HepG2 (cell line): Measurements from ENCODE around the gene POLE3. TPM values are rescaled to one million over a fixed set of nuclear protein-coding genes. Genes with fewer than 3 reads are reported as not detected.

Experiments used
- AGO1 ChIP-seq: fragments of 200-400 bp; formaldehyde crosslinking; IDR thresholded peaks from 2 replicates; pipeline ENCODE4 v1.6.1; 2017; ENCODE audit warnings: mild to moderate bottlenecking, low read depth, low read length, moderate library complexity; ENCODE audit not compliant: poor library complexity, severe bottlenecking
- CEBPG ChIP-seq: IDR thresholded peaks from 2 replicates; pipeline ENCODE4 v1.6.1; 2016
- ETV6 ChIP-seq: sonication (generic); formaldehyde crosslinking; conservative IDR thresholded peaks from 2 replicates; pipeline ENCODE4 v1.4.0; 2020; ENCODE audit warnings: missing genetic modification reagents
- FOSL2 ChIP-seq: sonication (generic); formaldehyde crosslinking; IDR thresholded peaks from 2 replicates; pipeline ENCODE4 v1.4.0; 2020; ENCODE audit warnings: missing genetic modification reagents
- GFI1 ChIP-seq: sonication (generic); formaldehyde crosslinking; IDR thresholded peaks from 2 replicates; pipeline ENCODE4 v1.5.0; 2020; ENCODE audit warnings: missing genetic modification reagents, mild to moderate bottlenecking, borderline replicate concordance
- HES4 ChIP-seq: sonication (generic); formaldehyde crosslinking; IDR thresholded peaks from 2 replicates; pipeline ENCODE4 v1.9.0; 2021; ENCODE audit warnings: mild to moderate bottlenecking, missing genetic modification reagents, borderline replicate concordance
- KAT7 ChIP-seq: IDR thresholded peaks from 2 replicates; pipeline ENCODE4 v1.6.1; 2018; ENCODE audit warnings: borderline replicate concordance, missing compliant biosample characterization
- NR2F6 ChIP-seq, 2 experiments: IDR thresholded peaks; 2 replicates each; pipeline ENCODE4 v1.6.1; 2016; ENCODE audit warnings: antibody characterized with exemption in 1 of 2, mild to moderate bottlenecking in 1 of 2
- RNF2 ChIP-seq: fragments of 450-650 bp; conservative IDR thresholded peaks from 2 replicates; pipeline ENCODE4 v1.6.1; 2016; ENCODE audit warnings: low read depth
- SATB2 ChIP-seq: sonication (generic); formaldehyde crosslinking; IDR thresholded peaks from 2 replicates; pipeline ENCODE4 v1.5.0; 2020; ENCODE audit warnings: missing genetic modification reagents
- SIX1 ChIP-seq: sonication (generic); formaldehyde crosslinking; IDR thresholded peaks from 2 replicates; pipeline ENCODE4 v1.4.0; 2020; ENCODE audit warnings: missing genetic modification reagents, borderline replicate concordance
- SRY ChIP-seq: sonication (generic); formaldehyde crosslinking; IDR thresholded peaks from 2 replicates; pipeline ENCODE4 v1.8.0; 2022; ENCODE audit warnings: mild to moderate bottlenecking, missing genetic modification reagents
- SUZ12 ChIP-seq: fragments of 150-350 bp; IDR thresholded peaks from 2 replicates; pipeline ENCODE4 v1.6.1; 2014; ENCODE audit warnings: low read depth, low read length
- TCF7L2 ChIP-seq: IDR thresholded peaks from 2 replicates; pipeline ENCODE4 v1.6.1; 2011; ENCODE audit warnings: mild to moderate bottlenecking, low read depth, low read length, moderate library complexity
- ZMYM2 ChIP-seq: sonication (generic); formaldehyde crosslinking; IDR thresholded peaks from 2 replicates; pipeline ENCODE4 v1.8.0; 2022; ENCODE audit warnings: mild to moderate bottlenecking, missing genetic modification reagents
- ZNF510 ChIP-seq: sonication (generic); formaldehyde crosslinking; IDR thresholded peaks from 2 replicates; pipeline ENCODE4 v1.4.0; 2020; ENCODE audit warnings: low read depth, mild to moderate bottlenecking, missing genetic modification reagents
- ZSCAN25 ChIP-seq: sonication (generic); formaldehyde crosslinking; IDR thresholded peaks from 2 replicates; pipeline ENCODE4 v1.8.0; 2022; ENCODE audit warnings: mild to moderate bottlenecking, missing genetic modification reagents
- polyA plus RNA-seq, 8 experiments: library from polyadenylated mRNA; depleted of rRNA in 3 of 8; stranded (reverse) in 7 of 8; unstranded in 1 of 8; fragments of >200 nt; fragmentation: Illumina TruSeq in 4 of 8; extraction: Trizol in 4 of 8; gene quantifications; 2 replicates each; pipeline versions ENCODE4 v1.2.1 to v1.2.3, GENCODE V29; 2011 to 2016; ENCODE audit warnings: low read depth in 4 of 8, missing spikeins in 1 of 8, mixed read lengths in 1 of 8; ENCODE audit not compliant: insufficient read depth in 1 of 8
- total RNA-seq, 5 experiments: library from RNA; depleted of rRNA; stranded (reverse); fragments of >200 nt; fragmentation: Illumina TruSeq; extraction: Trizol; gene quantifications; 2 replicates each; pipeline ENCODE4 v1.2.3, GENCODE V29; 2016; ENCODE audit warnings: low read depth in 1 of 5
- TF ChIP-seq, protein P1 (sequence below): sonication (generic); formaldehyde crosslinking; IDR thresholded peaks from 2 replicates; pipeline ENCODE4 v1.8.1; 2023; ENCODE audit warnings: missing genetic modification reagents, inconsistent platforms, borderline replicate concordance
- TF ChIP-seq, protein P2 (sequence below): IDR thresholded peaks from 2 replicates; pipeline ENCODE4 v1.6.1; 2016; ENCODE audit warnings: missing compliant biosample characterization, missing genetic modification reagents, borderline replicate concordance
- TF ChIP-seq, protein P3 (sequence below): sonication (generic); formaldehyde crosslinking; IDR thresholded peaks from 2 replicates; pipeline ENCODE4 v1.4.0; 2020; ENCODE audit warnings: missing genetic modification reagents
- TF ChIP-seq, protein P4 (sequence below): IDR thresholded peaks from 2 replicates; pipeline ENCODE4 v1.6.1; 2016; ENCODE audit warnings: missing compliant biosample characterization, missing genetic modification reagents, borderline replicate concordance
- TF ChIP-seq, protein P5 (sequence below): sonication (generic); formaldehyde crosslinking; IDR thresholded peaks from 2 replicates; pipeline ENCODE4 v1.4.0; 2020; ENCODE audit warnings: missing genetic modification reagents, mild to moderate bottlenecking, borderline replicate concordance

Gene POLE3
- total and polyA plus RNA-seq, 2 of the 13 experiments (the other 11 are each of a cell fraction or from before 2014, with no cell fraction given), result 36.0 to 77.2 TPM

DNA sequence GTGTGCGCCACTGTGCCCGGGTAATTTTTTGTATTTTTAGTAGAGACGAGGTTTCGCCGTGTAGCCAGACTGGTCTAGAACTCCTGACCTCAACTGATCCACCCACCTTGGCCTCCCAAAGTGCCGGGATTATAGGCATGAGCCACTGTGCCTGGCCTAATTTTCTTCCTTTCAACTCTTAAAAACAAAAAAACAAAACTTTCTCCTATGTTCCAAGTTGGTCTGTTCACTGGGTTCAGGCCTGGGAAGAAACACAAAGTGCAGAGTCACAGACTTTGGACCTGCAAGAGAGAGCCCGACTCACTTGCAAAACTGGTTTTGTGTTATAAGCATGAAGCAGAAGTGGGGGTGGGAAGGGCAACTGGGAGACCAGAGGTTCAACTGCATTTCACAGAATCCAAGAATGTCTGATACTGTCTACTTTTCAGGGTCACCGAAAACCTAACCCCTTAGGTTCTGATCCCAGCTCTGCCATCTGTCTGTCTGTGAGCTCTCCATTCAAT lies 28.5 kb downstream of the POLE3 start (continued):
- TF ChIP-seq, protein P1, sequence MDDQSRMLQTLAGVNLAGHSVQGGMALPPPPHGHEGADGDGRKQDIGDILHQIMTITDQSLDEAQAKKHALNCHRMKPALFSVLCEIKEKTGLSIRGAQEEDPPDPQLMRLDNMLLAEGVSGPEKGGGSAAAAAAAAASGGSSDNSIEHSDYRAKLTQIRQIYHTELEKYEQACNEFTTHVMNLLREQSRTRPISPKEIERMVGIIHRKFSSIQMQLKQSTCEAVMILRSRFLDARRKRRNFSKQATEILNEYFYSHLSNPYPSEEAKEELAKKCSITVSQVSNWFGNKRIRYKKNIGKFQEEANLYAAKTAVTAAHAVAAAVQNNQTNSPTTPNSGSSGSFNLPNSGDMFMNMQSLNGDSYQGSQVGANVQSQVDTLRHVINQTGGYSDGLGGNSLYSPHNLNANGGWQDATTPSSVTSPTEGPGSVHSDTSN (CRISPR knock-in tag), result no peak
- TF ChIP-seq NR2F6 (IDR thresholded peaks at IDR 0.05) (peak; percentile 38; the same call in 1 of the 2 replicates), NR2F6 (CRISPR knock-in tag; IDR thresholded peaks at IDR 0.05) (peak; percentile 77), ZNF510 (CRISPR knock-in tag) (no peak), GFI1 (peak; percentile 53; the same call in 1 of the 2 replicates), HES4 (CRISPR knock-in tag) (no peak), SRY (no peak), KAT7 (no peak; the same call in 1 of the 2 replicates), CEBPG (peak; percentile 75), ETV6 (CRISPR knock-in tag) (no peak), RNF2 (no peak), AGO1 (no peak), FOSL2 (CRISPR knock-in tag) (peak; percentile 56), ZMYM2 (peak; percentile 67; the same call in 1 of the 2 replicates), TCF7L2 (no peak), SUZ12 (no peak), ZSCAN25 (CRISPR knock-in tag) (no peak), SIX1 (CRISPR knock-in tag) (0 out of 2 replicates have a peak, but pooled peaks have one; percentile 33), SATB2 (CRISPR knock-in tag) (no peak)
- TF ChIP-seq, protein P2, sequence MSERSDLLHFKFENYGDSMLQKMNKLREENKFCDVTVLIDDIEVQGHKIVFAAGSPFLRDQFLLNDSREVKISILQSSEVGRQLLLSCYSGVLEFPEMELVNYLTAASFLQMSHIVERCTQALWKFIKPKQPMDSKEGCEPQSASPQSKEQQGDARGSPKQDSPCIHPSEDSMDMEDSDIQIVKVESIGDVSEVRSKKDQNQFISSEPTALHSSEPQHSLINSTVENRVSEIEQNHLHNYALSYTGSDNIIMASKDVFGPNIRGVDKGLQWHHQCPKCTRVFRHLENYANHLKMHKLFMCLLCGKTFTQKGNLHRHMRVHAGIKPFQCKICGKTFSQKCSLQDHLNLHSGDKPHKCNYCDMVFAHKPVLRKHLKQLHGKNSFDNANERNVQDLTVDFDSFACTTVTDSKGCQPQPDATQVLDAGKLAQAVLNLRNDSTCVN (CRISPR knock-in tag), result no peak
- TF ChIP-seq, protein P3, sequence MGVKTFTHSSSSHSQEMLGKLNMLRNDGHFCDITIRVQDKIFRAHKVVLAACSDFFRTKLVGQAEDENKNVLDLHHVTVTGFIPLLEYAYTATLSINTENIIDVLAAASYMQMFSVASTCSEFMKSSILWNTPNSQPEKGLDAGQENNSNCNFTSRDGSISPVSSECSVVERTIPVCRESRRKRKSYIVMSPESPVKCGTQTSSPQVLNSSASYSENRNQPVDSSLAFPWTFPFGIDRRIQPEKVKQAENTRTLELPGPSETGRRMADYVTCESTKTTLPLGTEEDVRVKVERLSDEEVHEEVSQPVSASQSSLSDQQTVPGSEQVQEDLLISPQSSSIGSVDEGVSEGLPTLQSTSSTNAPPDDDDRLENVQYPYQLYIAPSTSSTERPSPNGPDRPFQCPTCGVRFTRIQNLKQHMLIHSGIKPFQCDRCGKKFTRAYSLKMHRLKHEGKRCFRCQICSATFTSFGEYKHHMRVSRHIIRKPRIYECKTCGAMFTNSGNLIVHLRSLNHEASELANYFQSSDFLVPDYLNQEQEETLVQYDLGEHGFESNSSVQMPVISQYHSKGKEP, result no peak
- TF ChIP-seq, protein P4, sequence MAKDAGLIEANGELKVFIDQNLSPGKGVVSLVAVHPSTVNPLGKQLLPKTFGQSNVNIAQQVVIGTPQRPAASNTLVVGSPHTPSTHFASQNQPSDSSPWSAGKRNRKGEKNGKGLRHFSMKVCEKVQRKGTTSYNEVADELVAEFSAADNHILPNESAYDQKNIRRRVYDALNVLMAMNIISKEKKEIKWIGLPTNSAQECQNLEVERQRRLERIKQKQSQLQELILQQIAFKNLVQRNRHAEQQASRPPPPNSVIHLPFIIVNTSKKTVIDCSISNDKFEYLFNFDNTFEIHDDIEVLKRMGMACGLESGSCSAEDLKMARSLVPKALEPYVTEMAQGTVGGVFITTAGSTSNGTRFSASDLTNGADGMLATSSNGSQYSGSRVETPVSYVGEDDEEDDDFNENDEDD (CRISPR knock-in tag), result no peak; the same call in 1 of the 2 replicates
- TF ChIP-seq, protein P5, sequence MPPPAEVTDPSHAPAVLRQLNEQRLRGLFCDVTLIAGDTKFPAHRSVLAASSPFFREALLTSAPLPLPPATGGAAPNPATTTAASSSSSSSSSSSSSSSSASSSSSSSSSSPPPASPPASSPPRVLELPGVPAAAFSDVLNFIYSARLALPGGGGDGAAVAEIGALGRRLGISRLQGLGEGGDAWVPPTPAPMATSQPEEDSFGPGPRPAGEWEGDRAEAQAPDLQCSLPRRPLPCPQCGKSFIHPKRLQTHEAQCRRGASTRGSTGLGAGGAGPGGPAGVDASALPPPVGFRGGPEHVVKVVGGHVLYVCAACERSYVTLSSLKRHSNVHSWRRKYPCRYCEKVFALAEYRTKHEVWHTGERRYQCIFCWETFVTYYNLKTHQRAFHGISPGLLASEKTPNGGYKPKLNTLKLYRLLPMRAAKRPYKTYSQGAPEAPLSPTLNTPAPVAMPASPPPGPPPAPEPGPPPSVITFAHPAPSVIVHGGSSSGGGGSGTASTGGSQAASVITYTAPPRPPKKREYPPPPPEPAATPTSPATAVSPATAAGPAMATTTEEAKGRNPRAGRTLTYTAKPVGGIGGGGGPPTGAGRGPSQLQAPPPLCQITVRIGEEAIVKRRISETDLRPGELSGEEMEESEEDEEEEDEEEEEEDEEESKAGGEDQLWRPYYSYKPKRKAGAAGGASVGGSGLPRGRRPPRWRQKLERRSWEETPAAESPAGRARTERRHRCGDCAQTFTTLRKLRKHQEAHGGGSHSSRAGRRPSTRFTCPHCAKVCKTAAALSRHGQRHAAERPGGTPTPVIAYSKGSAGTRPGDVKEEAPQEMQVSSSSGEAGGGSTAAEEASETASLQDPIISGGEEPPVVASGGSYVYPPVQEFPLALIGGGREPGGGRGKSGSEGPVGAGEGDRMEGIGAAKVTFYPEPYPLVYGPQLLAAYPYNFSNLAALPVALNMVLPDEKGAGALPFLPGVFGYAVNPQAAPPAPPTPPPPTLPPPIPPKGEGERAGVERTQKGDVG (CRISPR knock-in tag), result no peak
